Measurements from ENCODE around the gene AKAP5.

AKAP5 gene

DNA sequence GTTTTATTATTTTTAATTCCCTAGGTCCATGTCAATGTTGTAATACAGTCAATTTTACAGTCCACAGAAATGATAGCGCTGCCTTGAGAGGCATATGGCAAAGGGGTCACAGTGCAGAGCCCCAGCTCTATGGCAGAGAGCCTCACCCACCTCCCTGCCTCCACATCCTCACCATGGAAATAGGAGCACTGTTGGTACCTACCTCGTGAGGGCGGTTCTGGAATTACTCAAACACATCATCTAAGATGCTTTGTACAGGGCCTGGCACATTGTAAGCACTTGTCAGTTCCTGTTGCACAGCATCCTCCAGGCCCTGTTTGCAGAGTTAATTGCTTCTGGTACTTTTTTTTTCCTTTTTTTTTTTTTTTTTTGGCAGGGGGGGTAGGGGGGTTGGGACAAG lies 4.1 kb upstream of the AKAP5 start:
- no peak for DNase-seq

DNA sequence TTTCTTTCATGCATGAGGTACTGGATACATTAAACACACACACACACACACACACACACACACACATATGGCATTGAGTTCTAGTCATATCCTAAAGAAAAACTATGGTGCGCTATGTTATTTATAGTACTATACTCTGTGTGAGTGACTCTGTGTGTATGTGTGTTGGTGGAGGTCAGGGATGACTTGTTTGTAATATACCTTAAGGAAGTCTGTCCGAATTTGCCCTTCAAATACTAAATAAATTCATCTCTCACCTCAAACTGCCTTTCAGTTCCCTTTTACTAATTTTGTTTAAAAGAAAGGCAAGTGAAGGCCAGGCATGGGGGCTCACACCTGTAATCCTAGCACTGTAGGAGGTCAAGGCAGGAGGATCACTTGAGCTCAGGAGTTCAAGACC lies 2.1 kb upstream of the AKAP5 start:
- DNase-seq = no peak

DNA sequence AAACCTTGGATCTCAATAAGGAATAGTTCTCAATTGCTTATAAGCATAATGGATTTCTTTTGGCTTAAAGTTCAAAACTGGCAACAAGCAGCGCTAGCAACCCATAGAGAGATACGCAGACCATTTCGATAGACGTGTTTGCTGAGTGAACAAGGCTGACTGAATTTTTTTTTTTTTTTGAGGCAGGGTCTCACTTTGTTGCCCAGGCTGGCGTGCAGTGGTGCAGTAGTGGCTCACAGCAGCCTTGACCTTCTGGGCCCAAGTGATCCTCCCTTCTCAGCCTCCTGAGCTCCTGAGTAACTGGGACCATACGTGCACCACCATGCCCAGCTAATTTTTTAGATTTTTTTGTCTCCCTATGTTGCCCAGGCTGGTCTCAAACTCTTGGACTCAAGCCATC lies 1.4 kb upstream of the AKAP5 start:
- DNase-seq = no peak

DNA sequence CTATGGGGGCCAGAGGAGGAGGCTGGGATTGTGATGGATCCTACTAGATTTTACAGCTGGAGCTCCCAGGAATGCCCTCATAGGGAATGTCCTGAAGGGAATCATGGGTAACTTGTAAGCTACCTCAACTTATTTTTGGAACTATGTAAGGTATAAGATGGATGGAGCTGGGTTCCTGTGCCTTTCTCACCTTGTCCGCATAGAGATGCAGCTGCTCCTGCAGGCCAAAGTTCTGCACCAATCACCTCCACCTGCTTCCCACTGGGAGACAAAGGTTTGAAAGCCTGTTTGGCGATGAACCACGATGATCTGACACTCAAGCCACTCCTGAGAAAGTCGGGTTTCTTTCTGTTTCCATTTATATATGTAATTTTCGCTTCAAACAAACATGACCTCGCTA lies 648 bp upstream of the AKAP5 start:
- no peak for DNase-seq

DNA sequence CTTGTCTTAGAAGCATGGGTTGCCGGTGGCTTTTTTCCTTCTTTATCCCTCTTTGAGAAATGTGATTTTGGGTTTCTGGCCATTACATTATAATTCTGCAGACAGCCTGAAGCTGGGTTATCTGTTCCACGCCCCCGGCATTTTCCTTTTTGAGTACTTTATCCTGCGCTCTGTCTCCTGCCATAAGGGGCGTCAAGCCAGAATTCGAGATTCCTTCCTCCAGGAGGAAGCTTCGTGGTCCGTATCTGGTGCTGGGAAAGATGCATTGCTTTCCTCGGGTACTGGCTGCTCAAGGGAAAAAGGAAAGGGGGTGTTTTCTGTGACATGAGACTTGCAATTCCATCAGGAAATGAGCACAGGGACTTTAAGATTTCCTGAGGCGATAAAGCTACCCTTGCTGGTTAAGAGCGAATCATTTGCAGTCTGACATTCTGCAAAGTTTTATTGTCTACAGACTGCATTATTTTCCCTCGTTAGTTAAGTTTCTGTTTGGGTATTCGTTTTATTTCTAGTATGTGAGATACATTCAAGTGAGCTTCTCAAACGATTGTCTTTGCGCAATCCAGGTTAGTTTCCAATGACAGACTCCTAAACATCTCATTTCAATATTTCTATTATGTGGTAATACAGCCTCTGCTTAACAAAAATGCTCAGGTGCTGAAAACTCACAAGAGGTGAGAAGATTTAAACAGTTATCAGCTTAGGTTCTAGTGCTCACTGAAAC lies 694 bp downstream of the AKAP5 start:
- DNase-seq = no peak

DNA sequence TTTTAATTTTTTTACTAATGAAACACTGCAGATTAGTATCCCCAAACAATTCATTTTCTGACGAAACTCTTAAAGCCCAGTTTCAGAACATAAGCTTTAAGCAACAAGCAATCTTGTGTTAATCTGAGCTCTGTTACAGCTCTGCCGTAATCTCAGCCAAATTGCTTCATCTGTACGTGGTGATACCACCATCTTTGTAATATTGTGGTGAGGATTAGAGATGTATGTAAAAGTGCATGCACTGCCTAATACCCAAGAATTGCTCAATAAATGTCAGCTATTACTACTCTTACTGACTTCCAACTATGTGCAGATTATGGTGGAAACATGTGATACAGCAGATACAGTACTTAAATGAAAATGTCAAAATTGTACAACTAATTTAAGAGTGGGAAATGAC lies 1.8 kb downstream of the AKAP5 start:
- no peak for DNase-seq

DNA sequence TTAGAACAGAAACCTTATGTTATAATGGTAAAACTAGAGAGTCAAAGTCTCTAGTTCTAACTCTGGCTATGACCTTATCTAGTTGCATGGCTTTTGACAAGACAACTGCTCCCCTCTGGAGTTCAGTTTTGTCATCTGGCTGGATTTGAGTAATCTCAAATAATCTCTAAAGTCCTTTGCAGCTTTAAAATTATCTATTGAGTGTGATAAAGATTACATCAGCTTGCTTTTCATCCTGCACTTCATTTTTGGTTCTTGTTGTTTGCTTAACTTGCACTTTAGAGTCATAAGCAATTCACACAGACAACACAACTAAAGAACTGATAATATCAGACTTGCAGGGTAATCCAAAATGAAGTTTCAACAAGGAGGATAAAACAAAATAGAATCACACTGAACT lies 2.3 kb downstream of the AKAP5 start:
- no peak for DNase-seq

DNA sequence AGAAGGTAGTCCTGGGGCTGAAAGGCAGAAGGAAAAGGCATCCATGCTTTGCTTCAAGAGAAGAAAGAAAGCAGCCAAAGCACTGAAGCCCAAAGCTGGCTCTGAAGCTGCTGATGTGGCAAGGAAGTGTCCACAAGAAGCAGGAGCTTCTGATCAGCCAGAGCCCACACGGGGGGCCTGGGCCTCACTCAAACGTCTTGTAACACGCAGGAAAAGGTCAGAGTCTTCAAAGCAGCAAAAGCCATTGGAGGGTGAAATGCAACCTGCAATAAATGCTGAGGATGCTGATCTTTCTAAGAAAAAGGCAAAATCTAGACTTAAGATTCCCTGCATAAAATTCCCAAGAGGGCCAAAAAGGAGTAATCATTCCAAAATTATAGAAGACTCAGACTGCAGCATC lies 3.2 kb downstream of the AKAP5 start:
- DNase-seq = no peak

DNA sequence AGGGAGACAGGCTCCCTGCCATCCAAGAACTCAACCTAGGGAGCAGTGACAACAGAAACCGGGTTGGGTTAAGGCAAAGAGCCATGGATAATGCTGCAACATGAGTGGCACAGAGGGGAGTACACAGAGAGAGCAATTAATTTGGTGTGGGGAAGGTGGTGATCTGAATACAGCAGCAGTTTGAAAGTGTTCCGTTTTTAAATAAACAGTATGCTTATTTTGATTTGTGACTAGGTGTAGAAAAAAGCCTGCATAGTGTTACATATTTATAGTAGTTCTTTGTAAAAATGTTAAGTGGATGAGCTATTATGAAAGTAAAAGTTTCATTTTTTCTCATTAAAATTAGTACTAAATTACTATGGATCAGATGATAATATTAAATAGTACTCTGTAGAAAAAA lies 8.7 kb downstream of the AKAP5 start:
- DNase-seq = no peak

DNA sequence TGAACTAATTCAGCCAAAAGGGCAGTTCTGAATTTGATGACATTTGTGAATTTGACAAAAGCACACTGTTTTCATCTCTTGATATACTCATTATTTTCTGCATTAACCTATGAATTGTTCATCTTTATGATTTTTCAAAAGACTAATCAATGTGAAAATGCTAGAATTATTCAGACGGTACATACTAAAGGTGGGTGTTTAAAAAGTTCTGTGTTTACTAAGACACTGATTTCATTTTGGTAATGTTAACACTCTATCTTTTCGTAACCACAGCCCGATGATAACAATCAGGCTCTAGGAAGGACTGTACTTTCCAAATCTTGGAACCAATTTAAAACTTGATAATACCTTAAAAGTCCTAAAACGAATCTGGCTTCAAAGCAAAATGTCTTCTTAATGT lies 9.4 kb downstream of the AKAP5 start:
- DNase-seq = no peak

DNA sequence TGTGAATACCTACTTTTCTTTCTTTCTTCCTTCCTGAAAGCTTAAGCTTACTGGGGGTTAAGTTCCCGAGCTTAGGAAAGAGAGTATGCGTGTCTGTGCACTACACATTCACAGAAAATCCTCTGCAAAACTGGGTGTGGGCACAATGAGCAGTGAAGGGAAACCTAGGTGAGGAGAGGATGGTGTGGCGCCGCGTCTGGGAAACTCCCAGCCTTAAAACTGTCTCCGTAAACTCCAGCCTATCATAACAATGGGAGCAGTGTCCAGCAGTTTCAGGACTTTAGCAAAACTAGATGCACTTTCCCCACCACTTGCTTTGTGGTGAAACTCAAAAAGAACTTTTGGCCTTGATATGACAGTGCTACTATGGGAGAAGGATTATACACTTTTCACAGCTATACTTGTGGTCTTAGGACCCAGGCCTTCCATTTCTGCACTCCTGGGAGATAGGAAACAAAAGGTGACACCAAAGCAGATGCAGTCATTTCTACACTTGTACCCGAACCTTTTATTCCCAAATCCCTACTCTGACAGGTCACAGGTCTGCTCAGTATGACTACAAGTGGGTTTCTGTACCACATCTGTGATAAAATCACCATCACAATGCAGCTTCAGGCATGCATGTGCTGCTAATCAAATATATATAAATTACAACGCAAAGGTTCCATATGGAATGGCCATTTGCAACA lies 10.4 kb downstream of the AKAP5 start:
- no peak for DNase-seq

DNA sequence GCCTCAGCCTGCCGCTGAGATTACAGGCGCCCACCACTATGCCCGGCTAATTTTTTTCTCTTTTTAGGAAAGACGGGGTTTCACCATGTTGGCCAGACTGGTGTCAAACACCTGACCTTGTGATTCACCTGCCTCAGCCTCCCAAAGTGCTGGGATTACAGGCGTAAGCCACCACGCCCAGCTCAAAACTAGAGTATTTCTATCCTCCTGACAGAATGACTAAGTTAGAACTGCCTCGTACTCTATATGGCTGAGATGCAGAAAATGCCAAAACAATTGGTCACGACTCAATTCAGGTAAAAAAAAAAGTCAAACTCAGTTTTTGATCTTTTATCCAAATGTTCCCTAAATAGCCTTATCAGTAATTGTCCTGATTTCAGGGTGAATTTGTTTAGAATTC lies 11.1 kb downstream of the AKAP5 start:
- DNase-seq = no peak

DNA sequence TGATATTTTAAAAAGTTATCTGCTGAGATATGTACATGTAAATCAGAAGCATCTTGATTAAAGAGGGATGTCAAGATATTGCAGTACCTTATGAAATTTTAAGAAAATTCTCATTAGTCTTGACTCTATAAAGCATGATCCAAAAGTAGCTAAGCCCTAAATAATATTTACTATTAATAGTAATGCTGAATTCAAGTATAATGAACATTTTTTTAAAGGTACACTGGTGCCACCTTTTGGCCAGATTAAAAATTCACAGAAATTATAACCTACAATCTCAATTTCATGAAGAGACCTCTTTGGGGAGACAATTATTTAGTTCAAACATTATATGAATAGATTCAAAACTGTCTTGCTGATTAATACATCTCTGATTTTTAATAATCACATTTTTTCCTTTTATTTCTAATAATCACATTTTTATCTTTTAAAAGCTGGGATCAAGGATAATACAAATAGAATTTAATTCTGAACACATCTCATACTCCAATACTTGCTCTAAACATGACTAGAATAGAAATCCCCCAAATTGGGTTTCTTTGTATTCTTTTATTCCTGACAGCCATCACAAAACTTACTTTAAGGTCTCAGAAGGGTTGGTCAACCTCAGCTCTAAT lies 13.4 kb downstream of the AKAP5 start:
- DNase-seq = no peak

DNA sequence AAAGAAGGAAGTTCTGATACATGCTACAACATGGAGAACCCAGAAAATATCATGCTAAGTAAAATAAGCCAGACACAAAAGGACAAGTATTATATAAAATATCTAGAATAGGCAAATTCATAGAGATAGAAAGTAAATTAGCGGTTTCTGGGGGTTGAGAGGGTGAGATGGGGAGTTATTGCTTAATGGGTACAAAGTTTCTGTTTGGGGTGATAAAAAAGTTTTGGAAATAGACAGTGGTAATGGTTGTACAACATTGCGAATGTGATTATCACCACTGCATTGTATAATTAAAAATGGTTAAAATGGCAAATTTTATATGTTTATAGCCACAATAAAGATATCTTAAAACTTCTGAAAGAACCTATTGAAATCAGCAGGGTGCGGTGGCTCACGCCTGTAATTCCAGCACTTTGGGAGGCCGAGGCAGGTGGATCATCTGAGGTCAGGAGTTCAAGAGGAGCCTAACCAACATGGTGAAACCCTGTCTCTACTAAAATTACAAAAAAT lies 23.3 kb downstream of the AKAP5 start:
- no peak for DNase-seq

DNA sequence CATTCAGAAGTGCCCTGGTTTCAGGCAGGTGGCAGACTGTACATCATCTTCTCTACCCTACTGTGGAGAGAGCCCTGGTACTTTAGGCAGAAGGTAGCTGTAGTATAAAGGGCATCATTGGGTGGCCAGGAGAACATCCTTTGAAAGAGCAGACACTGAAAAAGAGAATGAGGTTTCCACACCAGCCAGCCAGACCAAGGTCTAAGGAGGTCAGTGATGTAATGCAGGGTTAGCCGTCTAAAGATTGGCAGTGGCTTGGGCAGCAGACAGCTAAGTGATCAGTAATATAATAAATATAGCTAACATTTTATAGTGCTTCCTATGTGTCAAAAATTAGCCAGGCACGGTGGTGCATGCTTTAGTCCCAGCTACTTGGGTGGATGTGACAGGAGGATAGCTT lies 26.3 kb downstream of the AKAP5 start:
- DNase-seq = no peak

DNA sequence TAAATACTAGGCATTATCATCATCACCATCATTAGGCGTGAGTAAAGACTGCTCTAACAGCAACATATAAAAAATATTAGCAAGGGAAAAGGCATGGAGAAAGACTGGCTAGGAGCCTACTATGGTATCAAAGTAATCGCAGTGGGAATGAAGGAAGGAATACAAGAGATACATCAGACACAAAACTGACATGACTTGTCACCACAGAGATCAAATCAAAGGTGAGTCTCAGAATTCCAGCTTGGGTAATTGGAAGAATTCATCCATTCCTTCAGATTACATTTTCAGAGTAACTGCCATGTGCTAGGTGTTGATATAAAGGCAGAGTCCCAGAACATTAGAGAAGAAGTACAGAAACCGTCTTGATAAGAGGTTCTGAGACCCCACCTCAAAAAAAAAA lies 28.2 kb downstream of the AKAP5 start:
- DNase-seq = no peak

DNA sequence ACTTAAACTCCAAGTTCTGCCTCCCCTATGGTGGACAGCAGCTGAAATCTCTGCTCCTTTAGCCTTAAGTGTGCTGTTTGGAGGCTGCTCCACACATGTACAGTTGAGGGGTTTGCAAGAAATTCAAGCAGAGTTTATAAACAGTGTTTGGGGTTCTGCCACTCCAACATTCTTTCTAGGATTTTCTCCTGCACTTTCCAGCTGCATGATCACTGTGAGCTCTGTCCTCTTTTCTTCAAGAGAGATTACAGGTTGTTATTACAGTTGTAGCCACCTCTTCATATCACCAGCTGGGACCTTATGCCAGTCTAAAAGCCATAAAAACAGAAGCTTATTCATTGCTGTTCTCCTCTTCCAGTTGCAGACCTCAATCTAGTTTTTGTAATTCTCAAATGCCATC lies 30.0 kb downstream of the AKAP5 start:
- DNase-seq = no peak

DNA sequence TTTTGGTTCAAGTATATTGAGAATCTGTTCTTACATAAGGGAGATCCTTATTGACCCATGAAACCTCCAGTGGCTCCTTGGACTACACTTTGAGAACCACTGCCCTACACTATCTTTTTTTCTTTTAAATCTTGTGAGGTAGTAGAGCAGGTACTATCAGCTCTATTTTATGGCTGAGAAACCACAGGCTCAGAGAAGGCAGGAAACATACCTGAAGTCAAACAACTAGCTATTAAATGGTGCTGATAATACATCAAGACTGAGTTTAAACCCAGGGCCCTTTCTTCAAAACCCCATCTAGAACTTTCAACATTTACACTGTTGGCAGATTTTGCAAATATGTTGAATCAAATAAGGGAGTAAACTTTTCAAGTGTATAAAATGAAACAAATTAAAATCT lies 31.5 kb downstream of the AKAP5 start:
- DNase-seq = no peak

DNA sequence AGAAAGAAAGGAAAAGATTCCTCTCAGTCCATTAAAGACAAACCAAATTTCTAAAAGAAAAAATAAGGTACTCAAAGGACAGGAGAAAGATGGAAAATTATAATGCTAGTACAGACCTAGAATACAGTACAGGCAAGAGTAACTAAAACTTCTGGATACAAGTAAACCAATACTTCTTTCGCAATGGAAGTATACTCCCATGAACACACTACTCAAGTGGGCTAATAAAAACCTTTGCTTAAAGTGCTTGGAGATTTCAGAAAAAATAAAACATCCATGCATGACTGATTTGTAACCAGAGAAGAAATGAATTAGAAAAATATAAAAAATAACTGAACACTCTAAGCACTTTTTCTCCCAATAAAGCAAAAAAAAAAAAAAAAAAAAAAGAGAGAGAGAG lies 34.8 kb downstream of the AKAP5 start:
- DNase-seq = no peak

DNA sequence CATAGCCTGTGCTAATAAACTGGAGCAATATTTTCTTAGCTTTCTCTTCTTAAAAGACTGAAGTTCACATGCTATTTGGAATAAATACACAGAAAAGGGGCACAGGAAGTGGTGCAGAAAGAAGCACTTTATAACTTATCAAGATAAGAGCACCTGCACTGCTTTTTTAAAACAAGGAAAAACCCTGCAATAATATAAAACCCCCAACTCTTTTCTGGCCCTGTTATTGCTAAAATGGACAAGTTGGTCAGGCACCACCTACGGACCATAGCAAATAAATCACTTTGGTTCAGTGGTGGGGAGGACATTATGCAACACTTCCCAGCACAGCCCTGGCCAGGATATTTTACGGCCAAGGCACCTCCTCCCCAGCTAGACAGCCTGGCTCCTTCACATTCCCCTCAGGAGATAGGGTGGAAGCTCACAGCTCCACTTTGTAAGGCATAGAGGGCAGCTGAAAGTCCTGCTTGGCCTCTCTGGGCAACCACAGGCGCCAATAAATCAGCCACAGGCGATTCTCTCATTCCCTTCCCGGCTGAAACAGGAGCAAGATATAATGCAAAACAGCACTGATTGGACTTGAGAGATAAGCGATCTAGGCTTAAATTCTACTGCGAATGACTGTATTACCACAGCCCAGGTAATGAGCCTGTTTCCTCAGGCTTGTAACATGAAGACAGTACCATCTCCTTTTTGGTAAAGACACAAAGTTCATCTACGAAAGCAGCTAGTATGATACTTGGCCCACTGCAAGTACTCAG lies 36.3 kb downstream of the AKAP5 start:
- DNase-seq = no peak

DNA sequence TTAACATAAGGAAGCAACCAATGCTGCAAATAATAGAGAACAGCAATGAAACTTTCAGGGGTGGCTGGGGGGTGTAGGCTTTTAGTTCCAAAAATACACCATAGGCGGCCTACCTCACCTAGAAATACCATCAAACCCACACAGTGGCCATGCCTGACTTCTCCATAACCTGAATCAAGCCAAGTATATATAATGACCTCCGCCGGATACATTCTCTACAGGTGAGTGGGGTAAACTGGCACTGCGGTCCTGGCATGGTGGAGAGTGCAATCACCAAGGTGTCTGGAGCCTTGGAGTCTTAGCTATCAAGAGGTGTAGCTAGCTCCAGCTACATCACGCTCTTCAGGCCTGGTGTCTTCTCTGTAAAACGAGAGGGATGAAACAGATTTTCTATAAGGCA lies 37.2 kb downstream of the AKAP5 start:
- DNase-seq = no peak

DNA sequence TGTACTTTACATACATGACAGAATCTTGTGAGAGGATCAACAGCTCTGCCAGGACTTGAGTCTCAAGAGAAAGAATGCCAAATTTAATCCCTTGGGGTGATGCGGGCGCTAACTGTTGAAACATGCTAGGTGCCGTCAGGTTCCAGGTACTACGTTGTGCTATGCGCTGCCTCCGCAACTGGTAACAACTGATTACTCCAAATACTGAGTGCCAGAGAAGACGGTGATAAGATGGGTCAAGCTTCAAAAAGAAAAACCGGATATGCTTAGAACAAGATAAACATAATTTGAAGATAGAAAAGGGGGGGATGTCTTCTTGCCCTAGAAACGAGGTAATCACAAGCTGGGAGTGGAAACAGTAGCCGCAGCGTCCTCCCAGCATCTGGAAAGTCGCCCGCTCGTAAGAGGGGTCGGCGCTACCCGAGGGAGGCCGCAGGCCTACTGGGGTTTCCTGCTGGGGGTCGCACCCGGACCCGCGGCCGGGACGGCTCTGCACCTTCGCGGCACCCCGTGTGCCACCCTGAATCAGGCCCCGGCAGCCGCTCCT lies 37.7 kb downstream of the AKAP5 start:
- no peak for DNase-seq
